ENCODE results near the gene ABCC4. TPM values are rescaled to one million over a fixed set of nuclear protein-coding genes. Genes with fewer than 3 reads are reported as not detected.

The ABCC4 gene
- total and polyA plus RNA-seq, 2 of the 13 experiments (the other 11 are each of a cell fraction or from before 2014, with no cell fraction given), result 4.2 to 11.3 TPM

- TF ChIP-seq ZNF749 (CRISPR knock-in tag; IDR thresholded peaks at IDR 0.05; ENCODE audit: borderline replicate concordance) (no peak), E2F2 (CRISPR knock-in tag; IDR thresholded peaks at IDR 0.05; ENCODE audit: borderline replicate concordance) (no peak), NR3C1 (CRISPR knock-in tag; IDR thresholded peaks at IDR 0.05) (no peak), FOXA3 (CRISPR knock-in tag; IDR thresholded peaks at IDR 0.05) (peak; percentile 97), HIVEP1 (CRISPR knock-in tag; IDR thresholded peaks at IDR 0.05) (no peak), ZNF737 (CRISPR knock-in tag; IDR thresholded peaks at IDR 0.05; ENCODE audit: borderline replicate concordance) (no peak), SCMH1 (CRISPR knock-in tag; IDR thresholded peaks at IDR 0.05; ENCODE audit: borderline replicate concordance) (no peak), PLRG1 (conservative IDR thresholded peaks at IDR 0.05) (no peak), SP5 (CRISPR knock-in tag; IDR thresholded peaks at IDR 0.05; ENCODE audit: borderline replicate concordance, low read depth) (no peak), SMARCC2 (IDR thresholded peaks at IDR 0.05) (no peak), ZFP82 (CRISPR knock-in tag; IDR thresholded peaks at IDR 0.05; ENCODE audit: borderline replicate concordance) (no peak), CEBPG (CRISPR knock-in tag; IDR thresholded peaks at IDR 0.05) (peak; percentile 86), ZMYM4 (CRISPR knock-in tag; IDR thresholded peaks at IDR 0.05) (no peak; the same call in 1 of the 2 replicates), IRF9 (CRISPR knock-in tag; IDR thresholded peaks at IDR 0.05; ENCODE audit: borderline replicate concordance) (no peak), BCL6 (CRISPR knock-in tag; IDR thresholded peaks at IDR 0.05) (peak; percentile 65), ISL2 (CRISPR knock-in tag; IDR thresholded peaks at IDR 0.05) (peak; percentile 65), NFAT5 (CRISPR knock-in tag; IDR thresholded peaks at IDR 0.05) (no peak), MYC (CRISPR knock-in tag; IDR thresholded peaks at IDR 0.05; ENCODE audit: borderline replicate concordance) (no peak), EZH2 (conservative IDR thresholded peaks at IDR 0.05; ENCODE audit: low read depth, low read length) (no peak)
These were observed 140.9 kb downstream of the ABCC4 start (continued) for GRCh38 chr13:95160112-95160906.

Measured in HepG2 (cell line).